ENCODE results near the gene ALLC. TPM values are rescaled to one million over a fixed set of nuclear protein-coding genes. Genes with fewer than 3 reads are reported as not detected.

ALLC gene
- total RNA-seq, 3 donors from 2014 or later, result 0.16 TPM; not detected in 2

- TF ChIP-seq CTCF (IDR thresholded peaks at IDR 0.05), result no peak
- TF ChIP-seq POLR2A (IDR thresholded peaks at IDR 0.05), result no peak
- no peak for TF ChIP-seq POLR2AphosphoS5 (IDR thresholded peaks at IDR 0.05)
- DNase-seq (ENCODE audit: low spot score in 2 of 2), result no peak
- intact Hi-C loops (cut with DNase I; ENCODE audit: low total_unique reads), result loop anchor here (5.0 kb wide), 1 partner anchor 634 kb away; no protein-coding TSS in a partner anchor
These were observed 87.9 kb downstream of the ALLC start for GRCh38 chr2:3745920-3746319.

GRCh38 chr2:3747032-3747654, 89.1 kb downstream of the ALLC start:
- Histone ChIP-seq H3K36me3 (no peaks in the 10 kb centered on the region), H3K4me1 (no peaks in the 10 kb centered on the region), H3K27ac (no peak overlapping the region), H3K9me3 (no peaks in the 10 kb centered on the region), H3K4me3 (no peak overlapping the region), H3K27me3 (no peaks in the 10 kb centered on the region)
- DNase-seq (ENCODE audit: low spot score in 2 of 2), result no peak
- intact Hi-C loops (cut with DNase I; ENCODE audit: low total_unique reads), result loop anchor here (5.0 kb wide), 1 partner anchor 635 kb away; no protein-coding TSS in a partner anchor
- TF ChIP-seq POLR2A (IDR thresholded peaks at IDR 0.05) (no peak), CTCF (IDR thresholded peaks at IDR 0.05) (no peak), POLR2AphosphoS5 (IDR thresholded peaks at IDR 0.05) (no peak)

More at GRCh38 chr2:3745920-3746319, 87.9 kb downstream of the ALLC start:
- no peak overlapping the region for H3K27ac ChIP-seq
- H3K36me3 ChIP-seq, result no peaks in the 10 kb centered on the region
- H3K27me3 ChIP-seq, result no peaks in the 10 kb centered on the region
- no peak overlapping the region for H3K4me3 ChIP-seq
- no peaks in the 10 kb centered on the region for H3K9me3 ChIP-seq
- H3K4me1 ChIP-seq, result no peaks in the 10 kb centered on the region

GRCh38 chr2:3747826-3748225, 89.8 kb downstream of the ALLC start:
- DNase-seq (ENCODE audit: low spot score in 2 of 2), result no peak
- Histone ChIP-seq H3K9me3 (no peaks in the 10 kb centered on the region), H3K27ac (no peak overlapping the region), H3K4me1 (no peaks in the 10 kb centered on the region), H3K36me3 (no peaks in the 10 kb centered on the region), H3K27me3 (no peaks in the 10 kb centered on the region), H3K4me3 (no peak overlapping the region)
- TF ChIP-seq POLR2A (IDR thresholded peaks at IDR 0.05), result no peak
- TF ChIP-seq CTCF (IDR thresholded peaks at IDR 0.05), result no peak
- intact Hi-C loops (cut with DNase I; ENCODE audit: low total_unique reads), result loop anchor here (5.0 kb wide), 1 partner anchor 636 kb away; no protein-coding TSS in a partner anchor

- no peaks in the 10 kb centered on the region for H3K9me3 ChIP-seq
- no peaks in the 10 kb centered on the region for H3K36me3 ChIP-seq
- no peak overlapping the region for H3K4me3 ChIP-seq
- no peak overlapping the region for H3K27ac ChIP-seq
- intact Hi-C loops (cut with DNase I; ENCODE audit: low total_unique reads), result loop anchor here (5.0 kb wide), 1 partner anchor 637 kb away; no protein-coding TSS in a partner anchor
- no peak for DNase-seq (ENCODE audit: low spot score in 2 of 2)
- H3K4me1 ChIP-seq, result no peaks in the 10 kb centered on the region
- TF ChIP-seq POLR2A (IDR thresholded peaks at IDR 0.05) (no peak), CTCF (IDR thresholded peaks at IDR 0.05) (no peak), POLR2AphosphoS5 (IDR thresholded peaks at IDR 0.05) (no peak)
- H3K27me3 ChIP-seq, result no peaks in the 10 kb centered on the region
These were observed 91.2 kb downstream of the ALLC start for GRCh38 chr2:3749201-3749600.

- TF ChIP-seq POLR2AphosphoS5 (IDR thresholded peaks at IDR 0.05) (no peak), CTCF (IDR thresholded peaks at IDR 0.05) (no peak), POLR2A (IDR thresholded peaks at IDR 0.05) (no peak)
- H3K9me3 ChIP-seq, result no peaks in the 10 kb centered on the region
- no peaks in the 10 kb centered on the region for H3K27me3 ChIP-seq
- no peak for DNase-seq (ENCODE audit: low spot score in 2 of 2)
- no peaks in the 10 kb centered on the region for H3K4me1 ChIP-seq
- no peak overlapping the region for H3K27ac ChIP-seq
- no peak overlapping the region for H3K4me3 ChIP-seq
- H3K36me3 ChIP-seq, result no peaks in the 10 kb centered on the region
- intact Hi-C loops (cut with DNase I; ENCODE audit: low total_unique reads), result no loop called here
These were observed 93.3 kb downstream of the ALLC start for GRCh38 chr2:3751251-3751650.
